ENCODE data around the gene SYT6.

Gene SYT6

GRCh38 chr1:114092186-114093062 is 61.2 kb downstream of the SYT6 start:
- no peak for DNase-seq (ENCODE audit: low read depth in 3 of 3)

- no peak for DNase-seq (ENCODE audit: low read depth in 3 of 3)
These were observed 62.0 kb downstream of the SYT6 start for GRCh38 chr1:114091711-114092110.

- DNase-seq (ENCODE audit: low read depth in 3 of 3) = no peak
These were observed 62.7 kb downstream of the SYT6 start for GRCh38 chr1:114090738-114091505.

GRCh38 chr1:114089502-114090138 is 64.0 kb downstream of the SYT6 start:
- DNase-seq (ENCODE audit: low read depth in 3 of 3) = no peak

GRCh38 chr1:114088392-114089299 is 65.0 kb downstream of the SYT6 start:
- DNase-seq (ENCODE audit: low read depth in 3 of 3) = no peak

DNA sequence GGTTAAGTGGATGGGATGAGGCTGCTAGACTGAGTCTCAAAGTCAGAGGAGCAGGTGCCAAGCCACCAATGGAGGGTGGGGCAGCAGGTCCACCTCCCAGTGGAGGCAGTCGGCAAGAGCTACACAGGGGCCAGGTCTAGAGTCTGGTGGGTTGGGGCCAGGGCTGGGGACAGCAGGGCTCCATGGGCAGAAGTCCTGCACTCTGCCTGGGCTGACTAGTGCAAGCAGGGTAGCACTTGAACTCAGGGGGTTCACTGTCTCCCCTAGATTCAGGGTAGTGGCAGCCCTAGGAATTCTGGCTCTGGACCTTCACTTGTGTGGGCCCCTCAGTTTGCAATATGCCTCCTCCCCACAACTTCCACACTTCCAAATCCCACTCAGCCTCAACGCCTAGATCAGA is 66.2 kb downstream of the SYT6 start:
- no peak for DNase-seq (ENCODE audit: low read depth in 3 of 3)

DNA sequence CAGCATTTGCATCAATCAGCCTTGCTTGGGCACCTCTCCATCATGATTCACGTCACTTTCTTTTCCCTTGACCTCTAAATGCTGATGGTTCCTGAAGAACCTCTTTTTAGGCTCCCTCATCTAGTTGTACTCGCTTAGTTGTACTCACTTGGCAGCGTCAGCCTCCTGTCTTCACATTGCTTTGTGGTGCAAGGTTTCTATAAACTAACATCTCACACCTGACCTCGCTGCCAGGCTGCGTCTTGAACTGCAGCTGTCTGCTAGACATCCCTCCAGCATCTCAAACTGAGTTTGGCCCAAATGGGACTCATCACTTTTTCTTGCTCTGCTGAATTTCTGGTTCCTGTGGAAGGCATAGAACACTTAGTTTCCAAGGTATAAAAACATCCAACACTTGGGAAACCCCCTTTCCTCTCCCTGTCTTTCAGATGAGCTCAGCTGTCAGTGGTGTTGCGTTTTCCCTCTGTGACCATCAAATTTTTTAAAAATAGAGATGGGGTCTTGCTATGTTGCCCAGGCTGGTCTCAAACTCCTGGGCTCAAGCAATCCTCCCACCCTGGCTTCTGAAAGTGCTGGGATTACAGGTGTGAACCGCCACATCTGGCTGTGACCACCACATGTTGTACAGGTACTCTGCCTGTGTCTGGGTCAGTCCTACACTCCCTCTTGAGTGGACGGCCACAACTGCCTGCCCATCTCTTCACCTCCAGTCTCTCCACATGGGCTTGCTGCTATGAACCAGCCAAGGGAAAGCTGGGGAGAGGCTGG is 66.9 kb downstream of the SYT6 start:
- no peak for DNase-seq (ENCODE audit: low read depth in 3 of 3)

GRCh38 chr1:114082867-114083585 is 70.6 kb downstream of the SYT6 start:
- no peak for DNase-seq (ENCODE audit: low read depth in 3 of 3)

GRCh38 chr1:114082304-114082630 is 71.4 kb downstream of the SYT6 start:
- DNase-seq (ENCODE audit: low read depth in 3 of 3) = no peak

- no peak for DNase-seq (ENCODE audit: low read depth in 3 of 3)
These were observed 72.0 kb downstream of the SYT6 start for GRCh38 chr1:114081437-114082303.

DNA sequence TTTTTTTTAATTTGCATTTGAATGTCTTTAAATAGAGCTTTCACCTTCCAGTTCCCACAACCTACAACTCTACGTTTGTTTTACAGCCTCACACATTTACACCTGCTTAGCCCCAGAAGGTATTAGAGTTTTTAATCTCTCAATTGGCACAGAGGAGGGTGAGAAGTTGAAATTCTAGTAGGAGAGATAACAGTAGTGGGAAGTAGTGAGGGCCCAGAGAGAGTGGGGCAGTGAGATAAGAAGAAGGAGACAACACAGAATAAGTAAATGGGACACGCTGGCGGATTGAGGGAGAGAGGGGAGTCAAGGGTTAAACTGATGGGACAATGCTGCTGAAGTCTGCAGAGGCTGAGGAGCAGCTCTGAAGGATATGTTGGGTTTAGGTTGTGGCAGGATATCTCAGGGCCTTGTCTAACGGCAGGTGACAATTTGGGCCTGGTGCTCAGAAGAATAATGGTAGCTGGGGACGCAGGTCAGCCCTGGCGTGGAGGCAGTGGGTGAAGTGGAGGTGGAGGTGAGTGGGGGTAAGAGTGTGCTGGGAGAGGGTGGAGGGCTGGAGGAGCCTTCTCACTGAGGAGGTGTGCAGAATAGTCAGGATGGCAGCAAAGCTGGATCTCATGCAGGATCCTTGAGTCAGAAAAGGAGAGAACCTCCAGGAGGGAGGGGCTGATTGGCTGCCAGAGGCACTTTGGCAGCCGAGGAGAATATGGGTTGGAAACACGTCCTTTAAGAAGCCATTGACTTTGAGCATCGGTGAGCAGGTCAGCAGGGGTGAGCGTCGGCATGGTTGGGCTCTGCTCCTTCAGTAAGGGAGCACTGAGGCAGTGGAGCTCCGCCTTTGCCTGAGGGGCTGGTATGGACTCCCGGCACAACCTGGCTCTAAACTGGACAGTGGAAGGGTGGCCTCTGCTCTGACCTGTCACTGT is 72.9 kb downstream of the SYT6 start:
- no peak for DNase-seq (ENCODE audit: low read depth in 3 of 3)

DNA sequence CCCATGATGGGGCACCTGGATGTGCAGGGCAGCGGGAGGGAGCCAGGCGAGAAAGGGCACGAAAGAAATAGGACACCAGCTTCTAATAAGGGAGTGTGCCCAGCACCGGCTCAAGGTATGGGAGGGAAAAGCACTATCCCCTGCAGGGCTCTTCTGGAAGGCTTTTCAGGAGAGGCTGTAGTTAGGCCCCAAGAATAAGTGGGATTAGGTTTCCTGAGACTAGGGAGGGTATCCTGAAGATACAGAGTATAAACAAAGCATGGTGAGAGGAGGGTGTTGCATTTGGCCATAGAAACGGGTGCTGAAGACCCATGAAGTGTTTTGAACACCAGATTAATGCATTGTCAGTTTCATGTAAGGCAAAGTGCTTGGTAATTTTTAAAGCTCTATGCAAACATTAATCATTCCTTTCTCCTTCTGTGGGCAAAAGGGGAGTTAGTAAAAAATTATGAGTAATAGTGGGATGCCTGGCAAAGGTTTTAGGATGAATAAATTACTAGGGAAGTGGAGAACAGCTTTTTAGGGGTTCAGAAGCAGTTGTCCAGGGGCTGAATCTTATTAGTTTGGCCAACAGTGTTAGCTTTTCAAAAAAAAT is 74.0 kb downstream of the SYT6 start:
- DNase-seq (ENCODE audit: low read depth in 3 of 3) = no peak

DNA sequence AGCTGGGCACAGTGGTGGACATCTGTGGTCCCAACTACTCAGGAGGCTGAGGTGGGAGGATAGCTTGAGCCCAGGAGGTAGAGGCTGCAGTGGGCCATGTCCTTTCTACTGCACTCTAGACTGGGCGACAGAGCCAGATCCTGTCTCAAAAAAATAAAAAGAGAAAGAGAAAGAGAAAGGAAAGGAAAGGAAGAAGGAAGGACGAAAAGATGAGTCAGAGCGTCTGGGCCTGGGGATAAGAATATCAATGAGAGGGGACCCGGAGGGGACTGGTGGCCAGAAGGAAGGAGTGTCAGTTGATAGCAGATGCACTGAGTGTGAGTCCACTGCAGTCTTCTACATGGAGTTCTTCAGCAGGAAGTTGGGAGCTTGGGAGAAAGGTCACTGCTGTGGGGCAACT is 75.6 kb downstream of the SYT6 start:
- no peak for DNase-seq (ENCODE audit: low read depth in 3 of 3)

DNA sequence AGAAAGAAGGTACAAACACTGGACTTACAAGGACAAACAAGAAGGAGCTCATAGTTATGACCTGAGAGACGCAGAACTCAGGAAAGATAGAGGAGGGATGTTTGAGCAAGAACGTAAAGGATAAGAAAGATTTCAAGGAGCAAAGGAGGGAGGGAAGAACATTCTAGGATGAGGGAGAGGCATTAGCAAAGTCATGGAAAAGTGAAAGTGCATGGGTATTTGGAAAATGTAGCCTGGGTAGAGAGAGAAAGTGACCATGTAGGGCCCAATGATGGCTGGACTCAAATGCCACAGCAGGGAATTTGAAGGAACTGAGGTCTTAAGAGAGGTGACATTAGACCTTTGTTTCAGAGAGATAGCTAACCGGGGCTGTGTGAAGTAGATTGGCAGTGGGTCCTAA is 76.5 kb downstream of the SYT6 start:
- no peak for DNase-seq (ENCODE audit: low read depth in 3 of 3)

DNA sequence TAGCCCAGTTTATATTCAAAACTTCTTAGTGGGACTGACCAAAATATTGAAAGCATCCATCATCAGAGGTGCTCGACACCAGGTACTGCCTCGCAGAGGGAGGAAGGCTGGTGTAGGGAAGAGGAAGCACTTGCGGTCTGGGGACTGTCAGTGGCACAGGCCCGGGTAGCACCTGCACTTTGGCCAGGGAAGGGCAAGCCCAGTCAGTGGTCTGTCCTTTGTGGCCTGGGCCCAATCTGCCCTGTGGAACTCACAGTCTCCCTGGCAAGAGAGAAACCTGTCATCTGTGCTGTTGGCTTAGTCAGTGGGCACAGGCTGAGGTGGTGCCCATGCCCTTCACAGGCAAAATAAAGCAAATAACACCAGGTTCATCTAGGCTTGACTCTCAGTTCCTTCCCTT is 77.4 kb downstream of the SYT6 start:
- no peak for DNase-seq (ENCODE audit: low read depth in 3 of 3)

GRCh38 chr1:114075546-114076242 is 78.0 kb downstream of the SYT6 start:
- DNase-seq (ENCODE audit: low read depth in 3 of 3) = no peak

- DNase-seq (ENCODE audit: low read depth in 3 of 3) = no peak
These were observed 78.6 kb downstream of the SYT6 start for GRCh38 chr1:114075105-114075504.
